AG04450 (cell line): ENCODE data around the gene PHF13. TPM values are rescaled to one million over a fixed set of nuclear protein-coding genes. Genes with fewer than 3 reads are reported as not detected.

Experiments used
- CTCF ChIA-PET: fragments of 300-600, 350-600 bp; formaldehyde crosslinking; extraction: SDS; loops from one replicate; lab custom pipeline; 2022; ENCODE audit warnings: antibody characterized with exemption, inconsistent platforms; lab: Charles Lee
- POLR2A ChIA-PET: fragments of 350-600 bp; formaldehyde crosslinking; extraction: SDS; loops from one replicate; lab custom pipeline; 2021; ENCODE audit warnings: antibody characterized with exemption, inconsistent platforms; lab: Yijun Ruan, JAX
- DNase-seq: peaks from one replicate; pipeline ENCODE4 v3.0.0-alpha.2; 2011; ENCODE audit warnings: low read depth, low spot score
- H3K27ac ChIP-seq: one replicate; pipeline ENCODE4 v1.5.1; 2012; ENCODE audit warnings: low read depth, low read length, control low read depth
- H3K27me3 ChIP-seq: one replicate; pipeline ENCODE4 v1.6.0; 2012; ENCODE audit warnings: low read length; ENCODE audit not compliant: control insufficient read depth, insufficient read depth
- H3K4me3 ChIP-seq: 2 replicates; pipeline ENCODE4 v1.5.1; 2011; ENCODE audit warnings: mild to moderate bottlenecking, low read depth, low read length, control low read depth
- H3K9me3 ChIP-seq: 2 replicates; pipeline ENCODE4 v1.5.1; 2012; ENCODE audit warnings: low read length; ENCODE audit not compliant: control insufficient read depth, insufficient read depth
- CTCF ChIP-seq: IDR thresholded peaks from 2 replicates; pipeline ENCODE4 v1.5.1; 2011; ENCODE audit warnings: low read depth, low read length, control low read depth, inconsistent platforms
- polyA plus RNA-seq: library from polyadenylated mRNA; depleted of rRNA; stranded (reverse); fragments of >200 nt; gene quantifications from 2 replicates; pipeline ENCODE4 v1.2.3, GENCODE V29; 2011

The PHF13 gene
- polyA plus RNA-seq, 1 experiment: 11.6 TPM

DNA sequence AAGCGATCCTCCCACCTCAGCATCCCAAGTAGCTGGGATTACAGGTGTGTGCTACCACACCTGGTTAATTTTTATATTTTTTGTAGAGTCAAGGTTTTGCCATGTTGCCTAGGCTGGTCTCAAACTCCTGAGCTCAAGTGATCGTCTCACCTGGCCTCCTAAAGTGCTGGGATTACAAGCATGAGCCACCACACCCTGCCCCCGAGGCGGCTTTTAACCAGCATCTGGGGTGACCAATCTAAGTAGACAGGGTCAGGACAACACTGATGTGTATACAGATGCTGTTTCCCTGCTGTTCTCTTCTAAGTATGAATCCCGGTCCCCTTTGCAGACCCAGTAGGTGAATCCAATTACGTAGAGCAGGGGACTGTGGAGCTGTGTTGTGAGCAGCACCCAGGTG lies 35.0 kb downstream of the PHF13 start:
- POLR2A ChIA-PET: no interaction called here
- no peak overlapping the region for H3K4me3 ChIP-seq

DNA sequence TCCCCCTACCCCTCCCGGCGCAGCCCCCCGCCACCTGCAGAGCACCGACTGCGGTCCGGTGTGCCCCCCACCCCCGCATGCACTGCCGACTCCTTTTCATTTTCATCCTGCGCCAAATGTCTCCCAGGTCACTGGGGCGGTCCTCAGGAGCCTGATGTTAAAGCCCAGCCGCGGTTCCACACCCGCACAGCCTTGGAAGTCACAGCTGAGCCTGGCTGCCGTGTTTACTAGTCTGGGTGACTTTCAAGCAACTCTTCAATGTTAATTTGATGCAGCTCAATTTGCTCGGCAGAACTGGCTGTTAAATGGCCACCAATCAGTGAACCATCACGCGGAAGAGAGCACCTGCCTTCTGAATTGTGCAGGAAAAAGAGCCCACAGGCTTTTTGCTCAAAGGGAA lies 38.4 kb downstream of the PHF13 start:
- CTCF ChIA-PET: interaction anchor here (0.5 to 1.1 kb wide), 2 partner anchors 94 to 97 kb away, joined by 3 to 4 read pairs; partner anchors contain the start of genes NOL9 and TAS1R1
- H3K27me3 ChIP-seq: no peaks in the 10 kb centered on the region
- TF ChIP-seq CTCF: no peak
- H3K9me3 ChIP-seq: no peaks in the 10 kb centered on the region
- POLR2A ChIA-PET: interaction anchor here (0.6 kb wide), 1 partner anchor 10 kb away, joined by 4 read pairs; no protein-coding TSS in a partner anchor
- H3K4me3 ChIP-seq: no peak overlapping the region
- DNase-seq: no peak
- H3K27ac ChIP-seq: no peak overlapping the region

More for the DNA sequence above, 35.0 kb downstream of the PHF13 start:
- H3K27me3 ChIP-seq: no peaks in the 10 kb centered on the region
- no peak overlapping the region for H3K27ac ChIP-seq
- DNase-seq: no peak
- no peaks in the 10 kb centered on the region for H3K9me3 ChIP-seq
- CTCF ChIA-PET: interaction anchor here (1.5 to 4.2 kb wide), 2 partner anchors 10 to 163 kb away, joined by 3 to 25 read pairs; no protein-coding TSS in a partner anchor
- TF ChIP-seq CTCF: no peak

GRCh38 chr1:6652986-6653385 lies 39.5 kb downstream of the PHF13 start:
- POLR2A ChIA-PET: no interaction called here
- Histone ChIP-seq H3K27me3 (no peaks in the 10 kb centered on the region), H3K4me3 (no peak overlapping the region), H3K9me3 (no peaks in the 10 kb centered on the region), H3K27ac (no peak overlapping the region)
- no peak for DNase-seq
- CTCF ChIA-PET: no interaction called here
- no peak for TF ChIP-seq CTCF

DNA sequence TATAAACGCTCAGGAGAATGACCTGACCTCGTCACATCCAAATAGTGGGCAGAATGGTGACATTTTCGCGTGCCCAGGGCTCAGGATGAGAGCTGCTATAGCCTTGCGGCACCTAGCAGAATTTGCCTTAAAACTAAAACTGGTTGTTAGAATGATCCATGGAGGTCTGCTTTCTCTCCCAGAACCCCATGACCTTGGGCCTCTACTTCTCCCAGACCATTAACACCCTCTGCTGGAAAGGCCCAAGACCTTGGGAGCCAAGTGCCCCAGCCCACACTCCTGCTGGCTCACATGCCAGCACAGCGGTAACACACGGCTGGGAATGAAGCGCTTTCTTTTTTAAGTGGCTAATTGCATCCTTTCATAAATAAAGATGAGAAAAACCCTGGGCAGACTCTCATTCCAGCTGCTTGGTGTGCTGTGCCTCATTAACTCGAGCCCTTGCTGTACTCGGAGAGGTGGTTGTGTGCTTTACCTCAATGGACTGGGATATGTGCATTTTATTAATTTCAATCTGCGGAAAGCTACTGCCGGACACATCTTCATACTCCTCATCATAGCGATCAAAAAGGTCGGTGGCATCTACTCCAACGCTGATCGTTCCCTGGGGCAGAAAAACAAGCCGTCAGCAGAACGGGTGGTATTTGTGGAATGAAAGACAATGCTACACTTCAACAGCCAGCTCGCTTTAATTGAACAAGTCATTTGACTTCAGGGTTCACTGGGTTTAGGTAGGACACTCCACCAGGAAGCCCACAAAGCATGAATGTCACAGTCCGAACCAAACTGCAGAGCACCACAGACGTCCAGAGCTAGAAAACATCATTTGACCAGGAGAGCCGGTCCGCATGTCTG lies 40.1 kb downstream of the PHF13 start:
- no peak overlapping the region for H3K27ac ChIP-seq
- CTCF ChIA-PET: interaction anchor here (0.9 to 1.2 kb wide), 4 partner anchors 7 to 168 kb away, joined by 3 to 4 read pairs (median 3); no protein-coding TSS in a partner anchor
- POLR2A ChIA-PET: no interaction called here
- no peak overlapping the region for H3K4me3 ChIP-seq
- H3K27me3 ChIP-seq: no peaks in the 10 kb centered on the region
- TF ChIP-seq CTCF: no peak
- no peaks in the 10 kb centered on the region for H3K9me3 ChIP-seq
- DNase-seq: no peak

DNA sequence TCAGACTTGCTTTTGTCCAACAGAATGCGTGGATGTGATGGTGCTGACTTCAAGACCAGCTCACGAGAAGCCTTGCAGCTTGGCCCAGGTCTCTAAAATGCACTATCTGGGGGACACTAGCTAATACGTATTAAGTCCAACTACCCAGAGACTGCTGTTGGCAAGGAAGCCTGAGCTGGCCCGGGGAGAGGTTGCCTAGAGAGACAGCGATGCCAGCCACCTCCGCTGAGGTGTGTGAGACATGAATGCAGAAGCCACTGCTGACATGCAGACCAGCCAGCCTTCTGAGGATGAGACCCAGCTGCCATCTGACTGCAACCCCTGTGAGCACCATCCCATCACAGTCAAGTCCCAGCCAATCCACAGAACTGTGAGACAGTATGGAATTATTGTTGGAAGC lies 43.6 kb downstream of the PHF13 start:
- Histone ChIP-seq H3K4me3 (no peak overlapping the region), H3K27me3 (no peaks in the 10 kb centered on the region), H3K9me3 (no peaks in the 10 kb centered on the region), H3K27ac (no peak overlapping the region)
- TF ChIP-seq CTCF: no peak
- ChIA-PET POLR2A (no interaction called here), CTCF (interaction anchor here (2.0 kb wide), 1 partner anchor 11 kb away, joined by 21 read pairs; no protein-coding TSS in a partner anchor)
- no peak for DNase-seq
